ENCODE measurements around the gene BST2. TPM values are rescaled to one million over a fixed set of nuclear protein-coding genes. Genes with fewer than 3 reads are reported as not detected.
A peak's percentile ranks its signal among the peaks of the same experiment; 100 is the strongest.

Gene BST2
- total and polyA plus RNA-seq, 9 of the 15 experiments (the other 6 are each of a cell fraction or from before 2014, with no cell fraction given): 11.2 to 232 (median 151) TPM

GRCh38 chr19:17378271-17378670 is 27.2 kb downstream of the BST2 start:
- in situ Hi-C loops (cut with MboI) (no loop called here), intact Hi-C loops (cut with micrococcal nuclease) (no loop called here)
- Histone ChIP-seq H3K79me2 (ENCODE audit: control insufficient read depth, insufficient read depth, low read length) (no peaks in the 10 kb centered on the region), H3K36me3 (ENCODE audit: control insufficient read depth, insufficient read depth, low read length) (no peaks in the 10 kb centered on the region), H3K9me1 (ENCODE audit: control insufficient read depth, insufficient read depth, low read length) (no peaks in the 10 kb centered on the region), H2AFZ (ENCODE audit: low read depth, low read length) (no peak overlapping the region), H3K4me3 (no peak overlapping the region), H3K9me3 (replicated peaks; ENCODE audit: control insufficient read depth, insufficient read depth, low read depth, low read length) (peaks cover 3% of the 10 kb centered on the region; the same call in 1 of the 2 replicates), H3K9ac (ENCODE audit: insufficient read depth in 1 of 2, low read depth in 2 of 2, low read length in 2 of 2) (no peak overlapping the region), H3K27ac (ENCODE audit: extremely low read depth, low read depth, low read length) (no peak overlapping the region), H3K27me3 (ENCODE audit: control insufficient read depth in 2 of 2, insufficient read depth in 2 of 2, low read length in 2 of 2) (no peaks in the 10 kb centered on the region; a peak in 1 of 5 replicates), H4K20me1 (replicated peaks; ENCODE audit: control insufficient read depth, insufficient read depth, low read length) (no peaks in the 10 kb centered on the region), H3K4me1 (replicated peaks in 1 of 2; ENCODE audit: control insufficient read depth in 2 of 2, insufficient read depth in 2 of 2, low read length in 2 of 2) (peaks cover 15 to 18% of the 10 kb centered on the region in 2 experiments; a peak in 4 of 5 replicates), H3K4me2 (ENCODE audit: insufficient read depth, low read length) (no peak overlapping the region)
- CTCF ChIA-PET (ENCODE audit: low intra/inter-chr PET ratio): no interaction called here
- ATAC-seq (no peak), DNase-seq (ENCODE audit: extremely low read depth in 1 of 4, low spot score in 3 of 4) (no peak), FAIRE-seq (no peak)
- 47% methylated on average over 13 of the region's 13 CpGs for WGBS (ENCODE audit: insufficient coverage, low coverage, missing lambda C conversion rate)
- POLR2A ChIA-PET: interaction anchor here (1.4 kb wide), 1 partner anchor 25 kb away, joined by 6 read pairs; no protein-coding TSS in a partner anchor
- no TSS peak for BruUV-seq (replicated peaks)
- TF ChIP-seq, protein P1, sequence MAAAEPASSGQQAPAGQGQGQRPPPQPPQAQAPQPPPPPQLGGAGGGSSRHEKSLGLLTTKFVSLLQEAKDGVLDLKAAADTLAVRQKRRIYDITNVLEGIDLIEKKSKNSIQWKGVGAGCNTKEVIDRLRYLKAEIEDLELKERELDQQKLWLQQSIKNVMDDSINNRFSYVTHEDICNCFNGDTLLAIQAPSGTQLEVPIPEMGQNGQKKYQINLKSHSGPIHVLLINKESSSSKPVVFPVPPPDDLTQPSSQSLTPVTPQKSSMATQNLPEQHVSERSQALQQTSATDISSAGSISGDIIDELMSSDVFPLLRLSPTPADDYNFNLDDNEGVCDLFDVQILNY (CRISPR knock-in tag; IDR thresholded peaks at IDR 0.05): no peak
- TF ChIP-seq FOXK1 (CRISPR knock-in tag; IDR thresholded peaks at IDR 0.05; ENCODE audit: borderline replicate concordance) (no peak), SMAD3 (CRISPR knock-in tag; conservative IDR thresholded peaks at IDR 0.05) (no peak)

DNA sequence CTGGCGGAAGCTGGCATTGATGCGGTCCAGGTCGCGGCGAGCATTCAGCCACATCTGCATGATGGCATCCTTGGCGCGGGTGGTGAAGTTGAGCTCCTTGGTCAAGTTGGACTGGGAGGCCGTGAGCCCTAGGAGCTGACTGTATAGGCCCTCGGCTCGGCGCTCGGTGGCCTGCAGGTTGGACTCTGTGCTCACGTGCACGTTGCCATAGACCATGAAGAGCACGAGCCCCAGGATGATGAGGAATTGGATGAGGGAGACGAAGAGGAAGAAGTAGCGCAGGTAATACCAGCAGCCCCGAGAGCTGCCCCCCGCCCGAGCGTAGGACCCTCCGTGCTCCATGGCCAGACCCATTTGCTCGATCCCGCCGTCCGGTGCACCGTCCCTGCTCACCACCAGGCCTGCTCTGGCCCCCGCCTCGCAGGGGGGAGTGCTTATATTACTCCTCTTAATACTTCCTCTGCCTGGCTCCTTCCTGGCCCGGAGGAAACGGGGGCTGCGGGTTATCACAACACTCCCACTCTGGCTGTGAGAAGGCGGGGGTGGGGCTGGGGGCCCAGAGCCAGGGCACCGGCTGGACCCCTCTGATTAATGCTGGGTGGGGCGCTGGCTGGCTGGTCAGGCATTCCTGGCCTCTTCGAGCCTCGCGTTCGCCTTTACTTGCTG is 28.4 kb downstream of the BST2 start, which contains the start of gene PLVAP:
Gene PLVAP (minus strand): TSS at position 408 of the 666 bp plus-strand sequence. CDS start 54 bp downstream, at position 354.
- 25% methylated on average over 38 of the region's 39 CpGs for WGBS (ENCODE audit: insufficient coverage, low coverage, missing lambda C conversion rate)
- POLR2A ChIA-PET: interaction anchor here (0.9 kb wide), 1 partner anchor 15 kb away, joined by 4 read pairs; no protein-coding TSS in a partner anchor
- Histone ChIP-seq H3K9me3 (replicated peaks; ENCODE audit: control insufficient read depth, insufficient read depth, low read depth, low read length) (peaks cover 3% of the 10 kb centered on the region; the same call in 1 of the 2 replicates), H3K9me1 (ENCODE audit: control insufficient read depth, insufficient read depth, low read length) (no peaks in the 10 kb centered on the region), H4K20me1 (replicated peaks; ENCODE audit: control insufficient read depth, insufficient read depth, low read length) (no peaks in the 10 kb centered on the region), H2AFZ (ENCODE audit: low read depth, low read length) (peak within 1 kb of the TSS; percentile 83), H3K4me3 (no peak within 1 kb of the TSS), H3K27ac (ENCODE audit: extremely low read depth, low read depth, low read length) (no peak within 1 kb of the TSS), H3K36me3 (ENCODE audit: control insufficient read depth, insufficient read depth, low read length) (no peaks in the 10 kb centered on the region), H3K4me2 (ENCODE audit: insufficient read depth, low read length) (peak within 1 kb of the TSS; percentile 60), H3K9ac (ENCODE audit: insufficient read depth in 1 of 2, low read depth in 2 of 2, low read length in 2 of 2) (peak within 1 kb of the TSS in 1 of 2 experiments; percentile 77; a peak in 2 of 4 replicates), H3K27me3 (ENCODE audit: control insufficient read depth in 2 of 2, insufficient read depth in 2 of 2, low read length in 2 of 2) (no peaks in the 10 kb centered on the region; a peak in 1 of 5 replicates), H3K4me1 (replicated peaks in 1 of 2; ENCODE audit: control insufficient read depth in 2 of 2, insufficient read depth in 2 of 2, low read length in 2 of 2) (peaks cover 10 to 18% of the 10 kb centered on the region in 2 experiments; a peak in 4 of 5 replicates), H3K79me2 (ENCODE audit: control insufficient read depth, insufficient read depth, low read length) (no peaks in the 10 kb centered on the region)
- CTCF ChIA-PET (ENCODE audit: low intra/inter-chr PET ratio): no interaction called here
- DNase-seq (ENCODE audit: extremely low read depth in 1 of 4, low spot score in 3 of 4) (peak; percentile 71 to 76 (median 75)), ATAC-seq (peak; percentile 93), FAIRE-seq (no peak)
- intact Hi-C loops (cut with micrococcal nuclease): no loop called here
- BruUV-seq (replicated peaks): no TSS peak
- in situ Hi-C loops (cut with MboI): no loop called here
- TF ChIP-seq ZNF79 (CRISPR knock-in tag; IDR thresholded peaks at IDR 0.05; ENCODE audit: low read depth) (no peak), BDP1 (IDR thresholded peaks at IDR 0.05; ENCODE audit: insufficient read depth, insufficient read length) (no peak), ZC3H8 (IDR thresholded peaks at IDR 0.05) (no peak), RBM34 (IDR thresholded peaks at IDR 0.05; ENCODE audit: borderline replicate concordance, insufficient read depth, low read length) (no peak), XRCC4 (IDR thresholded peaks at IDR 0.05; ENCODE audit: extremely low read depth, insufficient read depth, insufficient read length) (no peak), ZNF444 (CRISPR knock-in tag; IDR thresholded peaks at IDR 0.05) (no peak), ETV5 (CRISPR knock-in tag; IDR thresholded peaks at IDR 0.05; ENCODE audit: low read depth) (no peak), ZBED1 (IDR thresholded peaks at IDR 0.05) (no peak), NFRKB (IDR thresholded peaks at IDR 0.05; ENCODE audit: low read depth) (no peak), GTF2F1 (IDR thresholded peaks at IDR 0.05; ENCODE audit: low read depth, low read length) (no peak), HEY1 (CRISPR knock-in tag; IDR thresholded peaks at IDR 0.05; ENCODE audit: borderline replicate concordance) (no peak), RFX7 (CRISPR knock-in tag; IDR thresholded peaks at IDR 0.05) (no peak), U2AF2 (optimal IDR thresholded peaks at IDR 0.05; ENCODE audit: low read depth, low read length) (no peak)
- TF ChIP-seq, protein P2, sequence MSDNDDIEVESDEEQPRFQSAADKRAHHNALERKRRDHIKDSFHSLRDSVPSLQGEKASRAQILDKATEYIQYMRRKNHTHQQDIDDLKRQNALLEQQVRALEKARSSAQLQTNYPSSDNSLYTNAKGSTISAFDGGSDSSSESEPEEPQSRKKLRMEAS (CRISPR knock-in tag; IDR thresholded peaks at IDR 0.05): no peak
